ENCODE data around the gene KAZN. TPM values are rescaled to one million over a fixed set of nuclear protein-coding genes. Genes with fewer than 3 reads are reported as not detected.

KAZN gene
- total RNA-seq, 1 experiment from 2014 or later, result 15.6 TPM

GRCh38 chr1:14897547-14897946 lies 299.1 kb downstream of the KAZN start:
- CTCF ChIA-PET, result no interaction called here
- TF ChIP-seq EZH2 (IDR thresholded peaks at IDR 0.05; ENCODE audit: low read depth), result no peak
- no peak for TF ChIP-seq CTCF (conservative IDR thresholded peaks at IDR 0.05)
- Histone ChIP-seq H3K36me3 (ENCODE audit: low read depth) (no peaks in the 10 kb centered on the region), H3K27me3 (ENCODE audit: insufficient read depth, low read depth) (no peaks in the 10 kb centered on the region), H3K4me2 (no peak overlapping the region), H3K4me1 (replicated peaks; ENCODE audit: insufficient read depth) (no peaks in the 10 kb centered on the region), H3K79me2 (ENCODE audit: low read depth) (no peaks in the 10 kb centered on the region), H3K4me3 (no peak overlapping the region), H3F3A (ENCODE audit: insufficient read depth, low read depth) (no peaks in the 10 kb centered on the region), H3K27ac (no peak overlapping the region), H3K9me2 (ENCODE audit: insufficient read depth) (no peaks in the 10 kb centered on the region), H2AFZ (no peak overlapping the region), H4K20me1 (ENCODE audit: insufficient read depth) (no peaks in the 10 kb centered on the region), H3K9me3 (ENCODE audit: insufficient read depth, low read depth) (no peaks in the 10 kb centered on the region)
- no TSS peak for BruUV-seq (replicated peaks)
- POLR2A ChIA-PET (ENCODE audit: unreplicated experiment), result no interaction called here
- intact Hi-C loops (cut with micrococcal nuclease; ENCODE audit: unreplicated experiment), result no loop called here
- DNase-seq, result no peak

GRCh38 chr1:14897997-14898645 lies 299.6 kb downstream of the KAZN start:
- Histone ChIP-seq H3K27me3 (ENCODE audit: insufficient read depth, low read depth) (no peaks in the 10 kb centered on the region), H3K9me2 (ENCODE audit: insufficient read depth) (no peaks in the 10 kb centered on the region), H3K79me2 (ENCODE audit: low read depth) (no peaks in the 10 kb centered on the region), H3K4me1 (replicated peaks; ENCODE audit: insufficient read depth) (no peaks in the 10 kb centered on the region), H3K9me3 (ENCODE audit: insufficient read depth, low read depth) (no peaks in the 10 kb centered on the region), H3K36me3 (ENCODE audit: low read depth) (no peaks in the 10 kb centered on the region), H2AFZ (no peak overlapping the region), H3F3A (ENCODE audit: insufficient read depth, low read depth) (no peaks in the 10 kb centered on the region), H3K4me2 (no peak overlapping the region), H3K27ac (no peak overlapping the region), H3K4me3 (no peak overlapping the region), H4K20me1 (ENCODE audit: insufficient read depth) (no peaks in the 10 kb centered on the region)
- BruUV-seq (replicated peaks), result no TSS peak
- no peak for TF ChIP-seq CTCF (conservative IDR thresholded peaks at IDR 0.05)
- no peak for TF ChIP-seq EZH2 (IDR thresholded peaks at IDR 0.05; ENCODE audit: low read depth)
- CTCF ChIA-PET, result no interaction called here
- intact Hi-C loops (cut with micrococcal nuclease; ENCODE audit: unreplicated experiment), result no loop called here
- POLR2A ChIA-PET (ENCODE audit: unreplicated experiment), result no interaction called here
- no peak for DNase-seq

GRCh38 chr1:14899686-14900085 lies 301.2 kb downstream of the KAZN start:
- POLR2A ChIA-PET (ENCODE audit: unreplicated experiment), result no interaction called here
- no TSS peak for BruUV-seq (replicated peaks)
- no peak overlapping the region for H2AFZ ChIP-seq

More at GRCh38 chr1:14899686-14900085, 301.2 kb downstream of the KAZN start:
- H3K27ac ChIP-seq, result no peak overlapping the region
- H3K27me3 ChIP-seq (ENCODE audit: insufficient read depth, low read depth), result no peaks in the 10 kb centered on the region
- H3K4me3 ChIP-seq, result no peak overlapping the region
- no peaks in the 10 kb centered on the region for H3K79me2 ChIP-seq (ENCODE audit: low read depth)
- H4K20me1 ChIP-seq (ENCODE audit: insufficient read depth), result no peaks in the 10 kb centered on the region
- no peaks in the 10 kb centered on the region for H3K9me2 ChIP-seq (ENCODE audit: insufficient read depth)
- no peak for DNase-seq
- H3K9me3 ChIP-seq (ENCODE audit: insufficient read depth, low read depth), result no peaks in the 10 kb centered on the region
- no peak for TF ChIP-seq CTCF (conservative IDR thresholded peaks at IDR 0.05)
- intact Hi-C loops (cut with micrococcal nuclease; ENCODE audit: unreplicated experiment), result no loop called here
- H3K4me1 ChIP-seq (replicated peaks; ENCODE audit: insufficient read depth), result no peaks in the 10 kb centered on the region
- no peak overlapping the region for H3K4me2 ChIP-seq
- no peaks in the 10 kb centered on the region for H3F3A ChIP-seq (ENCODE audit: insufficient read depth, low read depth)
- no peaks in the 10 kb centered on the region for H3K36me3 ChIP-seq (ENCODE audit: low read depth)
- CTCF ChIA-PET, result no interaction called here
